PC-9 (cell line): Measurements from ENCODE around the gene ASB8. TPM values are rescaled to one million over a fixed set of nuclear protein-coding genes. Genes with fewer than 3 reads are reported as not detected.

Experiments
- BruUV-seq: library from RNA; stranded (reverse); fragments of 400-500 nt; replicated peaks from 2 replicates; lab custom pipeline; 2021; lab: Mats Ljungman, UMichigan
- CTCF ChIA-PET: fragments of 300-600 bp; sonication (Branson Sonifier 250); formaldehyde crosslinking; loops from one replicate; lab custom pipeline; 2022; ENCODE audit warnings: antibody characterized with exemption; lab: Charles Lee
- POLR2A ChIA-PET: fragments of 300-600 bp; sonication (Branson Sonifier 250); formaldehyde crosslinking; loops from one replicate; lab custom pipeline; 2022; ENCODE audit warnings: antibody characterized with exemption; ENCODE audit not compliant: unreplicated experiment; lab: Charles Lee
- DNase-seq, 2 experiments: peaks; one replicate each; pipeline versions ENCODE4 v3.0.0 to v3.0.0-alpha.2; 2015 to 2022; ENCODE audit warnings: mixed read lengths in 1 of 2
- H2AFZ ChIP-seq: fragments of 200-600 bp; sonication (generic); 2 replicates; pipeline ENCODE4 v1.8.1; 2017; ENCODE audit warnings: antibody characterized with exemption
- H3F3A ChIP-seq: fragments of 200-600 bp; sonication (generic); 2 replicates; pipeline ENCODE4 v1.8.1; 2017; ENCODE audit warnings: antibody characterized with exemption, mild to moderate bottlenecking, low read depth; ENCODE audit not compliant: insufficient read depth
- H3K27ac ChIP-seq: fragments of 200-600 bp; sonication (generic); 2 replicates; pipeline ENCODE4 v1.6.1; 2016; ENCODE audit warnings: mixed run types
- H3K27me3 ChIP-seq: fragments of 200-600 bp; sonication (generic); 2 replicates; pipeline ENCODE4 v1.6.1; 2016; ENCODE audit warnings: low read depth, mixed run types; ENCODE audit not compliant: insufficient read depth
- H3K36me3 ChIP-seq: fragments of 200-600 bp; sonication (generic); 2 replicates; pipeline ENCODE4 v1.6.1; 2016; ENCODE audit warnings: low read depth, mixed run types
- H3K4me1 ChIP-seq: fragments of 200-600 bp; sonication (generic); replicated peaks from 2 replicates; pipeline ENCODE4 v1.6.1; 2016; ENCODE audit warnings: mixed run types; ENCODE audit not compliant: insufficient read depth
- H3K4me2 ChIP-seq: fragments of 200-600 bp; sonication (generic); 2 replicates; pipeline ENCODE4 v1.6.1; 2017; ENCODE audit warnings: mixed run types
- H3K4me3 ChIP-seq: fragments of 200-600 bp; sonication (generic); 2 replicates; pipeline ENCODE4 v1.6.1; 2016; ENCODE audit warnings: mixed run types
- H3K79me2 ChIP-seq: fragments of 200-600 bp; sonication (generic); 2 replicates; pipeline ENCODE4 v1.6.1; 2017; ENCODE audit warnings: low read depth, mixed run types
- H3K9me2 ChIP-seq: fragments of 200-600 bp; sonication (generic); 2 replicates; pipeline ENCODE4 v1.8.1; 2017; ENCODE audit warnings: mild to moderate bottlenecking; ENCODE audit not compliant: insufficient read depth
- H3K9me3 ChIP-seq: fragments of 200-600 bp; sonication (generic); 2 replicates; pipeline ENCODE4 v1.8.1; 2016; ENCODE audit warnings: low read depth; ENCODE audit not compliant: insufficient read depth
- H4K20me1 ChIP-seq: fragments of 200-600 bp; sonication (generic); 2 replicates; pipeline ENCODE4 v1.8.1; 2017; ENCODE audit not compliant: insufficient read depth
- CTCF ChIP-seq: fragments of 200-600 bp; sonication (generic); conservative IDR thresholded peaks from 2 replicates; pipeline ENCODE4 v1.6.1; 2017; ENCODE audit warnings: mixed run types, antibody characterized with exemption, mild to moderate bottlenecking, moderate library complexity
- EZH2 ChIP-seq: fragments of 200-600 bp; sonication (generic); IDR thresholded peaks from 2 replicates; pipeline ENCODE4 v1.8.0; 2017; ENCODE audit warnings: antibody characterized with exemption, low read depth
- intact Hi-C: fragments of 100-400 bp; cut with micrococcal nuclease; formaldehyde crosslinking; loops from one replicate; pipeline ENCODE4 v1.10.0; 2022; ENCODE audit not compliant: unreplicated experiment
- microRNA-seq: library from miRNA; unstranded; fragments of <30 nt; microRNA quantifications from one replicate; pipeline ENCODE4 v1.2.0, GENCODE V29; 2021; ENCODE audit warnings: borderline number of aligned reads, borderline replicate concordance
- total RNA-seq: library from RNA; stranded (reverse); gene quantifications from 2 replicates; pipeline ENCODE4 v1.2.3, GENCODE V29; 2021

ASB8 gene
- total RNA-seq, 1 experiment from 2014 or later, result 25.1 TPM

GRCh38 chr12:48105321-48105866, 51.9 kb downstream of the ASB8 start:
- Histone ChIP-seq H3K4me1 (peaks cover 22% of the 10 kb centered on the region), H3K36me3 (no peaks in the 10 kb centered on the region; the same call in 1 of the 2 replicates), H2AFZ (peak overlapping the region; percentile 96), H3K4me2 (peak overlapping the region; percentile 91), H3K9me2 (no peaks in the 10 kb centered on the region), H3K27me3 (no peaks in the 10 kb centered on the region), H3F3A (peaks cover 20% of the 10 kb centered on the region; the same call in 1 of the 2 replicates), H3K27ac (peak overlapping the region; percentile 80), H3K9me3 (no peaks in the 10 kb centered on the region), H3K4me3 (peak overlapping the region; percentile 76), H3K79me2 (peaks cover 47% of the 10 kb centered on the region), H4K20me1 (no peaks in the 10 kb centered on the region)
- POLR2A ChIA-PET, result interaction anchor here (0.5 to 0.8 kb wide), 2 partner anchors 15 to 684 kb away, joined by 4 to 6 read pairs; no protein-coding TSS in a partner anchor
- no peak for TF ChIP-seq CTCF
- no peak for TF ChIP-seq EZH2
- intact Hi-C loops, result loop anchor here (5.0 kb wide), 2 partner anchors 52 to 203 kb away; partner anchors contain the start of genes ASB8 and VDR
- DNase-seq, result no peak
- CTCF ChIA-PET, result interaction anchor here (1.1 kb wide), 1 partner anchor 142 kb away, joined by 4 read pairs; the partner anchor contains the start of gene TMEM106C
- no TSS peak for BruUV-seq

- no peaks in the 10 kb centered on the region for H3K9me2 ChIP-seq
- peaks cover 48% of the 10 kb centered on the region for H3K79me2 ChIP-seq
- H3K27ac ChIP-seq, result no peak overlapping the region; the same call in 1 of the 2 replicates
These were observed 52.8 kb downstream of the ASB8 start for GRCh38 chr12:48104531-48104930.

More at GRCh38 chr12:48104531-48104930, 52.8 kb downstream of the ASB8 start:
- ChIA-PET CTCF (no interaction called here), POLR2A (no interaction called here)
- Histone ChIP-seq H4K20me1 (no peaks in the 10 kb centered on the region), H3K4me2 (peak overlapping the region; percentile 91), H3K36me3 (no peaks in the 10 kb centered on the region; the same call in 1 of the 2 replicates), H3K4me3 (peak overlapping the region; percentile 76), H3K4me1 (peaks cover 22% of the 10 kb centered on the region), H3F3A (peaks cover 22% of the 10 kb centered on the region), H3K9me3 (no peaks in the 10 kb centered on the region), H3K27me3 (no peaks in the 10 kb centered on the region), H2AFZ (no peak overlapping the region)
- TSS peak; percentile 39 for BruUV-seq
- no peak for DNase-seq
- TF ChIP-seq EZH2 (no peak), CTCF (no peak)
- intact Hi-C loops, result no loop called here

Small RNA genes lying within 50 kb of the gene (microRNA-seq; reads per million reads assigned to microRNA genes)
- gene MIR6505, result 8.1 reads per million, percentile 9 among the genes with 10 or more reads in this experiment

Other genes with a start within 250 kb of the ASB8 start
- gene TMEM106C, start 193.9 kb downstream of the ASB8 start, total RNA-seq, result 99.4 and 100 TPM in 2 replicates
- not detected in 2 replicates for gene COL2A1, start 153.0 kb downstream of the ASB8 start, total RNA-seq
- 20.9 and 23.0 TPM in 2 replicates for gene SENP1, start 51.4 kb downstream of the ASB8 start, total RNA-seq
- 63.2 and 67.6 TPM in 2 replicates for gene PFKM, start 38.2 kb downstream of the ASB8 start, total RNA-seq
- gene CCDC184, start 26.1 kb upstream of the ASB8 start, total RNA-seq, result not detected in 2 replicates
- gene OR10AD1, start 45.8 kb upstream of the ASB8 start, total RNA-seq, result not detected in 2 replicates
- 1.4 and 2.5 TPM in 2 replicates for gene ZNF641, start 193.4 kb upstream of the ASB8 start, total RNA-seq